ENCODE measurements around the gene TRIO.

Gene TRIO

GRCh38 chr5:14367364-14367763 is 224.2 kb downstream of the TRIO start:
- no peaks in the 10 kb centered on the region; the same call in 1 of the 2 replicates for H3K9me3 ChIP-seq (ENCODE audit: low read depth, low read length)
- no peak for DNase-seq (ENCODE audit: low read depth, low spot score)
- no peak overlapping the region for H3K27ac ChIP-seq
- no peak overlapping the region for H3K4me3 ChIP-seq
- TF ChIP-seq POLR2AphosphoS5 (IDR thresholded peaks at IDR 0.05; ENCODE audit: borderline replicate concordance, low read depth, low read length) = no peak
- no peak for TF ChIP-seq EZH2 (IDR thresholded peaks at IDR 0.05)
- TF ChIP-seq FOXP2 (optimal IDR thresholded peaks at IDR 0.05; ENCODE audit: control extremely low read depth, extremely low read length, insufficient read depth) = no peak
- H3K9ac ChIP-seq (ENCODE audit: insufficient read length) = no peak overlapping the region
- peaks cover 49% of the 10 kb centered on the region for H3K36me3 ChIP-seq (ENCODE audit: insufficient read depth, low read length)

GRCh38 chr5:14369780-14370179 is 226.6 kb downstream of the TRIO start:
- TF ChIP-seq POLR2AphosphoS5 (IDR thresholded peaks at IDR 0.05; ENCODE audit: borderline replicate concordance, low read depth, low read length) (no peak), FOXP2 (optimal IDR thresholded peaks at IDR 0.05; ENCODE audit: control extremely low read depth, extremely low read length, insufficient read depth) (no peak), EZH2 (IDR thresholded peaks at IDR 0.05) (no peak)
- no peak for DNase-seq (ENCODE audit: low read depth, low spot score)
- H3K27ac ChIP-seq = no peak overlapping the region
- H3K4me3 ChIP-seq = no peak overlapping the region
- peaks cover 40% of the 10 kb centered on the region for H3K36me3 ChIP-seq (ENCODE audit: insufficient read depth, low read length)
- no peaks in the 10 kb centered on the region; the same call in 1 of the 2 replicates for H3K9me3 ChIP-seq (ENCODE audit: low read depth, low read length)
- no peak overlapping the region for H3K9ac ChIP-seq (ENCODE audit: insufficient read length)

GRCh38 chr5:14370386-14370785 is 227.2 kb downstream of the TRIO start:
- Histone ChIP-seq H3K36me3 (ENCODE audit: insufficient read depth, low read length) (peaks cover 36% of the 10 kb centered on the region), H3K4me3 (no peak overlapping the region), H3K27ac (no peak overlapping the region), H3K9ac (ENCODE audit: insufficient read length) (no peak overlapping the region), H3K9me3 (ENCODE audit: low read depth, low read length) (no peaks in the 10 kb centered on the region; the same call in 1 of the 2 replicates)
- TF ChIP-seq POLR2AphosphoS5 (IDR thresholded peaks at IDR 0.05; ENCODE audit: borderline replicate concordance, low read depth, low read length) (no peak), EZH2 (IDR thresholded peaks at IDR 0.05) (no peak), FOXP2 (optimal IDR thresholded peaks at IDR 0.05; ENCODE audit: control extremely low read depth, extremely low read length, insufficient read depth) (no peak)
- no peak for DNase-seq (ENCODE audit: low read depth, low spot score)

GRCh38 chr5:14373685-14374084 is 230.5 kb downstream of the TRIO start:
- Histone ChIP-seq H3K9ac (ENCODE audit: insufficient read length) (no peak overlapping the region), H3K36me3 (ENCODE audit: insufficient read depth, low read length) (peaks cover 26% of the 10 kb centered on the region), H3K9me3 (ENCODE audit: low read depth, low read length) (no peaks in the 10 kb centered on the region; the same call in 1 of the 2 replicates), H3K4me3 (no peak overlapping the region), H3K27ac (no peak overlapping the region)
- no peak for TF ChIP-seq EZH2 (IDR thresholded peaks at IDR 0.05)
- no peak for TF ChIP-seq FOXP2 (optimal IDR thresholded peaks at IDR 0.05; ENCODE audit: control extremely low read depth, extremely low read length, insufficient read depth)
- no peak for TF ChIP-seq POLR2AphosphoS5 (IDR thresholded peaks at IDR 0.05; ENCODE audit: borderline replicate concordance, low read depth, low read length)
- no peak for DNase-seq (ENCODE audit: low read depth, low spot score)

GRCh38 chr5:14374100-14374499 is 231.0 kb downstream of the TRIO start:
- H3K9me3 ChIP-seq (ENCODE audit: low read depth, low read length) = no peaks in the 10 kb centered on the region; the same call in 1 of the 2 replicates
- no peak for TF ChIP-seq POLR2AphosphoS5 (IDR thresholded peaks at IDR 0.05; ENCODE audit: borderline replicate concordance, low read depth, low read length)
- H3K4me3 ChIP-seq = no peak overlapping the region
- H3K36me3 ChIP-seq (ENCODE audit: insufficient read depth, low read length) = peaks cover 26% of the 10 kb centered on the region
- no peak overlapping the region for H3K27ac ChIP-seq
- H3K9ac ChIP-seq (ENCODE audit: insufficient read length) = no peak overlapping the region
- no peak for DNase-seq (ENCODE audit: low read depth, low spot score)

GRCh38 chr5:14376789-14377188 is 233.6 kb downstream of the TRIO start:
- Histone ChIP-seq H3K36me3 (ENCODE audit: insufficient read depth, low read length) (peaks cover 26% of the 10 kb centered on the region), H3K27ac (no peak overlapping the region), H3K4me3 (no peak overlapping the region), H3K9ac (ENCODE audit: insufficient read length) (no peak overlapping the region), H3K9me3 (ENCODE audit: low read depth, low read length) (no peaks in the 10 kb centered on the region)
- DNase-seq (ENCODE audit: low read depth, low spot score) = no peak
- TF ChIP-seq EZH2 (IDR thresholded peaks at IDR 0.05) = no peak
- TF ChIP-seq POLR2AphosphoS5 (IDR thresholded peaks at IDR 0.05; ENCODE audit: borderline replicate concordance, low read depth, low read length) = no peak
- TF ChIP-seq FOXP2 (optimal IDR thresholded peaks at IDR 0.05; ENCODE audit: control extremely low read depth, extremely low read length, insufficient read depth) = no peak

- no peak for DNase-seq (ENCODE audit: low read depth, low spot score)
- TF ChIP-seq FOXP2 (optimal IDR thresholded peaks at IDR 0.05; ENCODE audit: control extremely low read depth, extremely low read length, insufficient read depth) = no peak
- TF ChIP-seq EZH2 (IDR thresholded peaks at IDR 0.05) = no peak
- no peak for TF ChIP-seq POLR2AphosphoS5 (IDR thresholded peaks at IDR 0.05; ENCODE audit: borderline replicate concordance, low read depth, low read length)
- Histone ChIP-seq H3K36me3 (ENCODE audit: insufficient read depth, low read length) (peaks cover 27% of the 10 kb centered on the region), H3K9me3 (ENCODE audit: low read depth, low read length) (no peaks in the 10 kb centered on the region), H3K4me3 (no peak overlapping the region), H3K27ac (no peak overlapping the region), H3K9ac (ENCODE audit: insufficient read length) (no peak overlapping the region)
Measured at GRCh38 chr5:14379739-14380497, 236.8 kb downstream of the TRIO start.

- Histone ChIP-seq H3K4me3 (no peak overlapping the region), H3K9me3 (ENCODE audit: low read depth, low read length) (no peaks in the 10 kb centered on the region), H3K36me3 (ENCODE audit: insufficient read depth, low read length) (peaks cover 27% of the 10 kb centered on the region), H3K9ac (ENCODE audit: insufficient read length) (no peak overlapping the region), H3K27ac (no peak overlapping the region)
- no peak for DNase-seq (ENCODE audit: low read depth, low spot score)
- TF ChIP-seq POLR2AphosphoS5 (IDR thresholded peaks at IDR 0.05; ENCODE audit: borderline replicate concordance, low read depth, low read length) (no peak), EZH2 (IDR thresholded peaks at IDR 0.05) (no peak), FOXP2 (optimal IDR thresholded peaks at IDR 0.05; ENCODE audit: control extremely low read depth, extremely low read length, insufficient read depth) (no peak)
Measured at GRCh38 chr5:14380712-14381111, 237.6 kb downstream of the TRIO start.

- peaks cover 25% of the 10 kb centered on the region for H3K36me3 ChIP-seq (ENCODE audit: insufficient read depth, low read length)
- no peak overlapping the region for H3K4me3 ChIP-seq
- TF ChIP-seq FOXP2 (optimal IDR thresholded peaks at IDR 0.05; ENCODE audit: control extremely low read depth, extremely low read length, insufficient read depth) (no peak), POLR2AphosphoS5 (IDR thresholded peaks at IDR 0.05; ENCODE audit: borderline replicate concordance, low read depth, low read length) (no peak), EZH2 (IDR thresholded peaks at IDR 0.05) (no peak)
- no peaks in the 10 kb centered on the region for H3K9me3 ChIP-seq (ENCODE audit: low read depth, low read length)
- H3K27ac ChIP-seq = no peak overlapping the region
- DNase-seq (ENCODE audit: low read depth, low spot score) = no peak
- no peak overlapping the region for H3K9ac ChIP-seq (ENCODE audit: insufficient read length)
Measured at GRCh38 chr5:14382640-14383039, 239.5 kb downstream of the TRIO start.
